Neural progenitor cell (in vitro differentiated cells): ENCODE measurements around the gene COASY. TPM values are rescaled to one million over a fixed set of nuclear protein-coding genes. Genes with fewer than 3 reads are reported as not detected.

Experiments
- DNase-seq: peaks from one replicate; pipeline ENCODE4 v3.0.0-alpha.2; 2016; ENCODE audit warnings: low spot score
- H2AFZ ChIP-seq: fragments of 200-600 bp; sonication (generic); replicated peaks from 2 replicates; pipeline ENCODE4 v1.6.1; 2016; ENCODE audit warnings: antibody characterized with exemption
- H3F3A ChIP-seq: fragments of 200-600 bp; sonication (generic); 2 replicates; pipeline ENCODE4 v1.6.1; 2016; ENCODE audit warnings: antibody characterized with exemption, low read depth
- H3K27ac ChIP-seq: fragments of 200-600 bp; sonication (generic); 2 replicates; pipeline ENCODE4 v1.5.1; 2016; ENCODE audit warnings: mild to moderate bottlenecking
- H3K27me3 ChIP-seq: fragments of 200-600 bp; sonication (generic); 2 replicates; pipeline ENCODE4 v1.6.1; 2016; ENCODE audit warnings: mild to moderate bottlenecking, moderate library complexity
- H3K36me3 ChIP-seq: fragments of 200-600 bp; sonication (generic); 2 replicates; pipeline ENCODE4 v1.5.1; 2016
- H3K4me1 ChIP-seq: fragments of 200-600 bp; sonication (generic); 2 replicates; pipeline ENCODE4 v1.6.1; 2016; ENCODE audit warnings: mixed run types
- H3K4me2 ChIP-seq: fragments of 200-600 bp; sonication (generic); 2 replicates; pipeline ENCODE4 v1.6.1; 2016
- H3K4me3 ChIP-seq: fragments of 200-600 bp; sonication (generic); 2 replicates; pipeline ENCODE4 v1.5.1; 2016
- H3K79me2 ChIP-seq: fragments of 200-600 bp; sonication (generic); 2 replicates; pipeline ENCODE4 v1.6.1; 2016; ENCODE audit warnings: low read depth
- H3K9ac ChIP-seq: fragments of 200-600 bp; sonication (generic); 2 replicates; pipeline ENCODE4 v1.6.1; 2016
- H3K9me3 ChIP-seq: fragments of 200-600 bp; sonication (generic); 2 replicates; pipeline ENCODE4 v1.5.1; 2016; ENCODE audit warnings: low read depth
- H4K20me1 ChIP-seq: fragments of 200-600 bp; sonication (generic); 2 replicates; pipeline ENCODE4 v1.6.1; 2016; ENCODE audit warnings: low read depth
- H3K27ac Mint-ChIP-seq: 3 replicates; pipeline ENCODE4 v1.8.0; 2021; ENCODE audit warnings: mixed read lengths
- H3K27me3 Mint-ChIP-seq: 2 replicates; pipeline ENCODE4 v1.8.0; 2022; ENCODE audit warnings: low read depth, mild to moderate bottlenecking, inconsistent platforms, moderate library complexity, mixed read lengths; ENCODE audit not compliant: insufficient read depth
- H3K36me3 Mint-ChIP-seq: 3 replicates; pipeline ENCODE4 v1.8.0; 2021; ENCODE audit warnings: mixed read lengths
- H3K4me1 Mint-ChIP-seq: 3 replicates; pipeline ENCODE4 v1.8.0; 2021; ENCODE audit warnings: mixed read lengths
- H3K4me3 Mint-ChIP-seq: 3 replicates; pipeline ENCODE4 v1.8.0; 2021; ENCODE audit warnings: mild to moderate bottlenecking, moderate library complexity, mixed read lengths
- H3K9me3 Mint-ChIP-seq: 3 replicates; pipeline ENCODE4 v1.8.0; 2020; ENCODE audit warnings: mixed read lengths
- EZH2 ChIP-seq: fragments of 200-600 bp; sonication (generic); IDR thresholded peaks from 2 replicates; pipeline ENCODE4 v1.6.1; 2017; ENCODE audit warnings: antibody characterized with exemption, mild to moderate bottlenecking, moderate library complexity
- EZH2phosphoT487 ChIP-seq: fragments of 200-600 bp; sonication (generic); IDR thresholded peaks from 2 replicates; pipeline ENCODE4 v1.6.1; 2017; ENCODE audit warnings: antibody characterized with exemption
- microRNA-seq: library from miRNA; unstranded; fragments of <30 nt; microRNA quantifications from one replicate; pipeline ENCODE4, GENCODE V29; 2016
- total RNA-seq: library from RNA; depleted of rRNA; stranded (reverse); fragments of >200 nt; gene quantifications from 2 replicates; pipeline ENCODE4 v1.2.3, GENCODE V29; 2015; ENCODE audit warnings: low replicate concordance
- TF ChIP-seq, protein P1 (sequence below): fragments of 200-600 bp; sonication (generic); IDR thresholded peaks from 2 replicates; pipeline ENCODE4 v1.5.1; 2017; ENCODE audit warnings: antibody characterized with exemption, mild to moderate bottlenecking

Gene COASY
- total RNA-seq, 1 donor from 2014 or later, result 6.1 TPM

DNA sequence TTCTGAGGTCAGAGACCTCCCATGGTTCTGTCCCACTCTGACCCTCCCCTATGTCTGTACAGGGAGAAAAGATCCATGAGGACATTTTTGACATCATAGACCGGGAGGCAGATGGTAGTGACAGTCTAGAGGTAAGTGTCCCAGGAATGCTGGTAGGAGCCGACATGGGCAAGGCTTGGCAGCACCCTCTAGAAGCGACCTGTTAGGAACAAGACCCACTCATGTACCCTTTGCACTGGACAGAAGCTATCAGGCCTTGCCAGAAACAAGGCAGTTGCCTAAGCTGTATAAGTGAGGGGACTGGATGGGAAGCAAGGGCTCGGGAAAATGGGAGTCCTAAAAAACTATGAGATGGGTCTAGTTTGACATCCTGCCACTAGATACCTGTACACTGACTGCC is 50.1 kb downstream of the COASY start:
- Mint-ChIP-seq H3K36me3 (peaks cover 24% of the 10 kb centered on the region), H3K4me3 (peak overlapping the region; percentile 41), H3K27me3 (peaks cover 3% of the 10 kb centered on the region), H3K4me1 (peaks cover 16% of the 10 kb centered on the region), H3K27ac (no peak overlapping the region), H3K9me3 (no peaks in the 10 kb centered on the region)
- H3K27ac ChIP-seq, result no peak overlapping the region
- H3K79me2 ChIP-seq, result peaks cover 37% of the 10 kb centered on the region
- H3K9ac ChIP-seq, result no peak overlapping the region
- H3K4me1 ChIP-seq, result peaks cover 14% of the 10 kb centered on the region
- H3K4me3 ChIP-seq, result no peak overlapping the region
- no peaks in the 10 kb centered on the region for H3K36me3 ChIP-seq
- H2AFZ ChIP-seq, result no peak overlapping the region
- DNase-seq, result no peak
- H4K20me1 ChIP-seq, result peaks cover 17% of the 10 kb centered on the region
- no peaks in the 10 kb centered on the region for H3K27me3 ChIP-seq
- no peak overlapping the region for H3K4me2 ChIP-seq
- no peaks in the 10 kb centered on the region for H3K9me3 ChIP-seq
- TF ChIP-seq, protein P1, sequence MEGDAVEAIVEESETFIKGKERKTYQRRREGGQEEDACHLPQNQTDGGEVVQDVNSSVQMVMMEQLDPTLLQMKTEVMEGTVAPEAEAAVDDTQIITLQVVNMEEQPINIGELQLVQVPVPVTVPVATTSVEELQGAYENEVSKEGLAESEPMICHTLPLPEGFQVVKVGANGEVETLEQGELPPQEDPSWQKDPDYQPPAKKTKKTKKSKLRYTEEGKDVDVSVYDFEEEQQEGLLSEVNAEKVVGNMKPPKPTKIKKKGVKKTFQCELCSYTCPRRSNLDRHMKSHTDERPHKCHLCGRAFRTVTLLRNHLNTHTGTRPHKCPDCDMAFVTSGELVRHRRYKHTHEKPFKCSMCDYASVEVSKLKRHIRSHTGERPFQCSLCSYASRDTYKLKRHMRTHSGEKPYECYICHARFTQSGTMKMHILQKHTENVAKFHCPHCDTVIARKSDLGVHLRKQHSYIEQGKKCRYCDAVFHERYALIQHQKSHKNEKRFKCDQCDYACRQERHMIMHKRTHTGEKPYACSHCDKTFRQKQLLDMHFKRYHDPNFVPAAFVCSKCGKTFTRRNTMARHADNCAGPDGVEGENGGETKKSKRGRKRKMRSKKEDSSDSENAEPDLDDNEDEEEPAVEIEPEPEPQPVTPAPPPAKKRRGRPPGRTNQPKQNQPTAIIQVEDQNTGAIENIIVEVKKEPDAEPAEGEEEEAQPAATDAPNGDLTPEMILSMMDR, result no peak
- TF ChIP-seq EZH2phosphoT487 (no peak), EZH2 (no peak)
- H3F3A ChIP-seq, result peaks cover 10% of the 10 kb centered on the region

DNA sequence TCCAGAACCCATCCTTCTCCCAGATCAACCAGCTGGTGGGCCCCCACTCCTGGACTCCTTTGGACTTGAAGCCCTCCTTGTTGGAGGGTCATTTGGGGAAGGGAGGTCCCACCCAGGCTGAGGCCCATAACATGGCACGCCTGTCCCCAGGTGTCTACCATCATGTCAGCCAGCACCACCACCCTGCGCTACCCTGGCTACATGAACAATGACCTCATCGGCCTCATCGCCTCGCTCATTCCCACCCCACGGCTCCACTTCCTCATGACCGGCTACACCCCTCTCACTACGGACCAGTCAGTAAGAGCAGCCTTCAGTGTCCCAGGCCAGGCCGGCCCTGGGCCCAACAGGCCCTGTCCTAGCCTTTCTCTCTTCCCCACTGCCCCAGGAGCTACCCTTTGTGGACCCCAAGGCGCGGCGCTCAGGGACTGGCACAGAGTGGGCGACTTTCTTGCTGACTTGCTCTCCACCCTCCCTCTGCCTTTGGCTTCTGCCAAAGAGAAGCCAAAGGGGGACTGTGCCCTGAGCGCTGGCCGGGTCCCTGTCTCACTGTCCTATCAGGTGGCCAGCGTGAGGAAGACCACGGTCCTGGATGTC is 51.8 kb downstream of the COASY start:
- H3K9ac ChIP-seq, result no peak overlapping the region
- H3K4me2 ChIP-seq, result no peak overlapping the region
- H3K9me3 ChIP-seq, result no peaks in the 10 kb centered on the region
- no peak overlapping the region for H2AFZ ChIP-seq
- peaks cover 4% of the 10 kb centered on the region for H4K20me1 ChIP-seq
- H3K4me1 ChIP-seq, result peaks cover 10% of the 10 kb centered on the region
- H3K4me3 Mint-ChIP-seq, result no peak overlapping the region
- no peaks in the 10 kb centered on the region for H3K27me3 ChIP-seq
- H3K79me2 ChIP-seq, result peaks cover 20% of the 10 kb centered on the region
- no peak overlapping the region for H3K27ac ChIP-seq
- DNase-seq, result no peak
- H3K27ac Mint-ChIP-seq, result no peak overlapping the region
- TF ChIP-seq, protein P1, result no peak
- no peak for TF ChIP-seq EZH2phosphoT487
- no peak for TF ChIP-seq EZH2
- H3K9me3 Mint-ChIP-seq, result no peaks in the 10 kb centered on the region
- H3K4me3 ChIP-seq, result no peak overlapping the region
- H3K4me1 Mint-ChIP-seq, result peaks cover 10% of the 10 kb centered on the region
- no peaks in the 10 kb centered on the region for H3K27me3 Mint-ChIP-seq
- peaks cover 24% of the 10 kb centered on the region for H3K36me3 Mint-ChIP-seq
- no peaks in the 10 kb centered on the region for H3K36me3 ChIP-seq
- peaks cover 21% of the 10 kb centered on the region for H3F3A ChIP-seq

Small RNAs within 50 kb of the gene (microRNA-seq; reads per million reads assigned to microRNA genes)
- 2.5 reads per million, percentile 10 among the genes with 10 or more reads in this experiment for gene MIR5010

Other genes starting within 250 kb of the COASY start
- gene STAT3, start 173.7 kb upstream of the COASY start, total RNA-seq, result 54.9 and 56.2 TPM in 2 replicates
- 5.5 and 14.0 TPM in 2 replicates for gene CAVIN1, start 138.9 kb upstream of the COASY start, total RNA-seq
- gene ATP6V0A1, start 103.3 kb upstream of the COASY start, total RNA-seq, result 30.9 and 40.4 TPM in 2 replicates
- 6.2 and 24.7 TPM in 2 replicates for gene NAGLU, start 25.9 kb upstream of the COASY start, total RNA-seq
- 2.2 and 2.6 TPM in 2 replicates for gene HSD17B1, start 9.2 kb upstream of the COASY start, total RNA-seq
- 15.8 and 21.3 TPM in 2 replicates for gene MLX, start 5.0 kb downstream of the COASY start, total RNA-seq
- 22.8 and 23.7 TPM in 2 replicates for gene PSMC3IP, start 15.6 kb downstream of the COASY start, total RNA-seq
- 23.6 and 38.3 TPM in 2 replicates for gene RETREG3, start 47.2 kb downstream of the COASY start, total RNA-seq
- 45.7 and 74.9 TPM in 2 replicates for gene TUBG1, start 47.5 kb downstream of the COASY start, total RNA-seq
- 12.8 and 19.6 TPM in 2 replicates for gene TUBG2, start 97.1 kb downstream of the COASY start, total RNA-seq
- gene PLEKHH3, start 114.8 kb downstream of the COASY start, total RNA-seq, result 3.4 and 22.8 TPM in 2 replicates
- gene CCR10, start 119.7 kb downstream of the COASY start, total RNA-seq, result 1.6 TPM in 1 of 2 replicates, not detected in the other
- 15.1 and 29.7 TPM in 2 replicates for gene CNTNAP1, start 120.4 kb downstream of the COASY start, total RNA-seq
- 47.1 and 48.5 TPM in 2 replicates for gene EZH1, start 182.9 kb downstream of the COASY start, total RNA-seq
- gene RAMP2, start 199.1 kb downstream of the COASY start, total RNA-seq, result 0.51 and 5.8 TPM in 2 replicates
- gene VPS25, start 211.3 kb downstream of the COASY start, total RNA-seq, result 77.5 and 114 TPM in 2 replicates
- 0.12 TPM in 1 of 2 replicates, not detected in the other for gene WNK4, start 218.5 kb downstream of the COASY start, total RNA-seq
- gene COA3, start 236.6 kb downstream of the COASY start, total RNA-seq, result 61.2 and 74.5 TPM in 2 replicates
- 0.06 TPM in 1 of 2 replicates, not detected in the other for gene CNTD1, start 236.7 kb downstream of the COASY start, total RNA-seq